Hepatocyte (in vitro differentiated cells): ENCODE results near the gene IL22RA1.

Experiments used
- CTCF ChIP-seq: fragments of 200-600 bp; sonication (generic); IDR thresholded peaks from 2 replicates; pipeline ENCODE4 v1.5.1; 2016; ENCODE audit warnings: antibody characterized with exemption, mild to moderate bottlenecking; ENCODE audit not compliant: poor library complexity
- EZH2 ChIP-seq: fragments of 200-600 bp; sonication (generic); IDR thresholded peaks from 2 replicates; pipeline ENCODE4 v1.6.1; 2016; ENCODE audit warnings: antibody characterized with exemption, mild to moderate bottlenecking, borderline replicate concordance
- EZH2phosphoT487 ChIP-seq: fragments of 200-600 bp; sonication (generic); IDR thresholded peaks from one replicate; pipeline ENCODE4 v1.6.1; 2018; ENCODE audit warnings: antibody characterized with exemption, mild to moderate bottlenecking, low read depth, moderate library complexity; ENCODE audit not compliant: unreplicated experiment, severe bottlenecking

- TF ChIP-seq CTCF (no peak), EZH2 (no peak), EZH2phosphoT487 (no peak)
These were observed 19.3 kb upstream of the IL22RA1 start for GRCh38 chr1:24162201-24162600.
